Endodermal cell (in vitro differentiated cells): ENCODE measurements around the gene BEX5. TPM values are rescaled to one million over a fixed set of nuclear protein-coding genes. Genes with fewer than 3 reads are reported as not detected.

ENCODE experiments used
- DNase-seq: peaks from one replicate; pipeline ENCODE4 v3.0.0-alpha.2; 2017
- H3K27ac ChIP-seq: 2 replicates; pipeline ENCODE4 v1.5.1; 2013; ENCODE audit warnings: mild to moderate bottlenecking, low read depth, low read length, moderate library complexity
- H3K27me3 ChIP-seq: 2 replicates; pipeline ENCODE4 v1.6.1; 2013; ENCODE audit warnings: mild to moderate bottlenecking, low read length, moderate library complexity; ENCODE audit not compliant: insufficient read depth, control insufficient read depth, poor library complexity, severe bottlenecking
- H3K36me3 ChIP-seq: 2 replicates; pipeline ENCODE4 v1.7.0; 2013; ENCODE audit warnings: mild to moderate bottlenecking, low read length, moderate library complexity; ENCODE audit not compliant: control insufficient read depth, insufficient read depth
- H3K4me1 ChIP-seq: one replicate; pipeline ENCODE4 v1.7.0; 2013; ENCODE audit warnings: low read length; ENCODE audit not compliant: control insufficient read depth, insufficient read depth
- H3K4me3 ChIP-seq: 2 replicates; pipeline ENCODE4 v1.5.1; 2013; ENCODE audit warnings: mild to moderate bottlenecking, low read length, moderate library complexity
- H3K9ac ChIP-seq: 2 replicates; pipeline ENCODE4 v1.6.1; 2013; ENCODE audit warnings: mild to moderate bottlenecking, low read length, moderate library complexity; ENCODE audit not compliant: poor library complexity, severe bottlenecking; ENCODE audit errors: extremely low read depth
- H3K9me3 ChIP-seq: 2 replicates; pipeline ENCODE4 v1.6.1; 2013; ENCODE audit warnings: mild to moderate bottlenecking, low read length, moderate library complexity; ENCODE audit not compliant: control insufficient read depth
- H3K27ac Mint-ChIP-seq: 2 replicates; pipeline ENCODE4 v1.8.0; 2020; ENCODE audit warnings: mixed read lengths
- H3K27me3 Mint-ChIP-seq: 2 replicates; pipeline ENCODE4 v1.8.0; 2021; ENCODE audit warnings: mild to moderate bottlenecking, mixed read lengths; ENCODE audit not compliant: insufficient read depth
- H3K36me3 Mint-ChIP-seq: 2 replicates; pipeline ENCODE4 v1.8.0; 2020; ENCODE audit warnings: low read depth, mixed read lengths
- H3K4me1 Mint-ChIP-seq: 2 replicates; pipeline ENCODE4 v1.8.0; 2020; ENCODE audit warnings: mixed read lengths
- H3K4me3 Mint-ChIP-seq: 2 replicates; pipeline ENCODE4 v1.8.0; 2020; ENCODE audit warnings: mild to moderate bottlenecking, moderate library complexity, mixed read lengths
- H3K9me3 Mint-ChIP-seq: 2 replicates; pipeline ENCODE4 v1.8.0; 2020; ENCODE audit warnings: mild to moderate bottlenecking, mixed read lengths
- CTCF ChIP-seq: fragments of 200-600 bp; sonication (generic); conservative IDR thresholded peaks from 2 replicates; pipeline ENCODE4 v1.5.0; 2021; ENCODE audit warnings: antibody characterized with exemption, mild to moderate bottlenecking
- WGBS, 2 experiments: methylation state at CpG; one replicate each; pipeline versions ENCODE4 v1.1.5 to v1.1.7; 2013; ENCODE audit warnings: missing lambda C conversion rate in 2 of 2, mixed read lengths in 1 of 2; ENCODE audit not compliant: insufficient coverage in 1 of 2, insufficient read length in 1 of 2; 5-methylcytosine and 5-hydroxymethylcytosine counted together
- long read RNA-seq, 4 experiments: library from polyadenylated mRNA in 2 of 4; library from RNA in 1 of 4; library from capped mRNA in 1 of 4; stranded (forward) in 3 of 4; unstranded in 1 of 4; transcript quantifications; one replicate each; pipeline ENCODE4 v2.0.0, GENCODE V29; 2020 to 2021; ENCODE audit warnings: inconsistent platforms in 1 of 4
- polyA plus RNA-seq, 2 experiments: library from polyadenylated mRNA; stranded (reverse); fragments of 50-300 nt; gene quantifications; one replicate each; pipeline ENCODE4 v1.2.3, GENCODE V29; 2013
- total RNA-seq, 2 donors: library from RNA; stranded (reverse); fragmentation: NEBNext Ultra II Directional in 1 of 2; extraction: Animal tissue kit (Norgen Biotek cat#: 25700) in 1 of 2; gene quantifications; 2 replicates in 1 of 2; 3 replicates in 1 of 2; pipeline ENCODE4 v1.2.1, GENCODE V29; 2021

The BEX5 gene
- 1 to 10 TPM; 5.6 to 8.4 TPM for total RNA-seq
- 3.0 TPM for polyA plus RNA-seq (2013, experiment 1 of 2)
- polyA plus RNA-seq (2013, experiment 2 of 2), result 3.9 TPM
- long read RNA-seq, experiment 1, partial matches to known transcripts, result 0 of 5 reads
- long read RNA-seq, experiment 1, other reads (novel, unspliced or antisense), result 1 of 5 reads
- long read RNA-seq, experiment 2, partial matches to known transcripts, result 1 of 4 reads
- long read RNA-seq, experiment 2, other reads (novel, unspliced or antisense), result 0 of 4 reads
- long read RNA-seq, experiment 3, partial matches to known transcripts, result 0 of 2 reads
- long read RNA-seq, experiment 3, other reads (novel, unspliced or antisense), result 0 of 2 reads
- long read RNA-seq, experiment 4, transcript BEX5-201 (3 exons, 857 nt), result major isoform, 11 of 11 reads
- long read RNA-seq, experiment 4, partial matches to known transcripts, result 0 of 11 reads
- long read RNA-seq, experiment 4, other reads (novel, unspliced or antisense), result 0 of 11 reads

DNA sequence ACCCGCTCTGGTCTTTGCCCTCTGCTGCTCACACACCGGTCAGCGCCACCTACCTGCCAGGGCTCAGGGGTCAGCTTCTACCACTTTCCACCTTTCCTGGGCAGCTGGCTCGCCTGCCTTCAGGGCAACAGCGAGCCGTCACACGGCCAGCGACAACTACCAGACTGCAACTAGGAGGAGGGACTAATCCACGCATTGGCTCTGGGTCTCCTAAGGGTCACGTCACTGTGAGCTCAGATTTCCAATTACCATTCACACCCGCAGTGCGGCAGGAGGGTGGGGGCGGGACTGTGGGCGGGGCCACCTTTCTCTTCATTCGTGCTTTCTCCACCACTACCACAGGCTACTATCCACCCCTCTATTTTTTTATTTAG is at the start of gene BEX5:
Gene BEX5 (minus strand): TSS at position 172 of the 374 bp plus-strand sequence. CDS start 1,712 bp downstream, outside the sequence.
- H3K9ac ChIP-seq, result no peak within 1 kb of the TSS

DNA sequence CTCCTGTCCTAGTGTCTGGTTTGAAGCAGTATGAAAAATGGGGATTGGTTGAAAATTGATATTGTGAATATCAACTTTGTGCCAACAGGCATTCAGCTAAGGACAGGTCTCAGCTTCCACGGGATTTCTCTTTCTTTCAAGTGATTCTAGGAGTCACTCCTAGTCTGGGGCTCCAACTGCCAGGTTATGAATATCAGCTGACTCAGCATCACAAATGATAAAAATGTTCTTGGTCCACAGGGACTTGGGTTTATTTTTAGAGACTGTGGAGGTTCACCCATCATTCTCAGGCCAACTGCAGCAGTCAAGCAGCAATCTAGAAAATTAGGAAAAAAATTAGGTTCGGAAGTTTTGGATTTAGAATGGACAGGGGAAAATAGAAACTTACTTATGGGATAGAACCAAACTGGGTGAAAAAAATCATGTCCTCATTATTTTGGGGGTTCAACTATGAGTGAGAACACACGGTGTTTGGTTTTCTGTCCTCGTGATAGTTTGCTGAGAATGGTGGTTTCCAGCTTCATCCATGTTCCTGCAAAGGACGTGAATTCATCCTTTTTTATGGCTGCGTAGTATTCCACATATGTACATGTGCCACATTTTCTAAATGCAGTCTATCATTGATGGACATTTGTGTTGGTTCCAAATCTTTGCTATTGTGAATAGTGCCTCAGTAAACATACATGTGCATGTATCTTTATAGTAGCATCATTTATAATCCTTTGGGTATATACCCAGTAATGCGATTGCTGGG is 30.4 kb upstream of the BEX5 start:
- Mint-ChIP-seq H3K4me1 (no peaks in the 10 kb centered on the region), H3K36me3 (no peaks in the 10 kb centered on the region), H3K27me3 (peaks cover 14% of the 10 kb centered on the region), H3K9me3 (peaks cover 89% of the 10 kb centered on the region), H3K4me3 (no peak overlapping the region), H3K27ac (no peak overlapping the region)
- no peak for TF ChIP-seq CTCF
- Histone ChIP-seq H3K27me3 (no peaks in the 10 kb centered on the region), H3K36me3 (no peaks in the 10 kb centered on the region), H3K9me3 (no peaks in the 10 kb centered on the region), H3K9ac (no peak overlapping the region), H3K4me1 (no peaks in the 10 kb centered on the region), H3K27ac (no peak overlapping the region), H3K4me3 (no peak overlapping the region)
- 65 to 100% methylated on average over 2 to 6 of the region's 7 CpGs for WGBS, 2 experiments
- no peak for DNase-seq

More for the DNA sequence above, at the start of gene BEX5:
- Histone ChIP-seq H3K4me3 (peak within 1 kb of the TSS; percentile 40), H3K36me3 (no peaks in the 10 kb centered on the region), H3K9me3 (no peaks in the 10 kb centered on the region), H3K27ac (no peak within 1 kb of the TSS), H3K4me1 (no peaks in the 10 kb centered on the region), H3K27me3 (no peaks in the 10 kb centered on the region)
- H3K4me3 Mint-ChIP-seq, result peak within 1 kb of the TSS; percentile 73
- peaks cover 3% of the 10 kb centered on the region for H3K36me3 Mint-ChIP-seq
- peaks cover 10% of the 10 kb centered on the region for H3K4me1 Mint-ChIP-seq
- TF ChIP-seq CTCF, result no peak
- H3K27me3 Mint-ChIP-seq, result peaks cover 2% of the 10 kb centered on the region
- peak; percentile 88 for DNase-seq
- 20 to 58% methylated on average over 1 to 15 of the region's 15 CpGs for WGBS, 2 experiments
- peaks cover 50% of the 10 kb centered on the region for H3K9me3 Mint-ChIP-seq
- peak within 1 kb of the TSS; percentile 90 for H3K27ac Mint-ChIP-seq

- peaks cover 2% of the 10 kb centered on the region for H3K27me3 Mint-ChIP-seq
- WGBS, 2 experiments, result 70% methylated on average over 27 of the region's 32 CpGs; no CpG with 5 or more reads in 1 of the 2 experiments
- H3K9ac ChIP-seq, result no peak overlapping the region
- no peaks in the 10 kb centered on the region for H3K36me3 ChIP-seq
- peaks cover 10% of the 10 kb centered on the region for H3K4me1 Mint-ChIP-seq
- H3K9me3 ChIP-seq, result no peaks in the 10 kb centered on the region
- no peak for TF ChIP-seq CTCF
- no peaks in the 10 kb centered on the region for H3K4me1 ChIP-seq
- no peak for DNase-seq
- peaks cover 47% of the 10 kb centered on the region for H3K9me3 Mint-ChIP-seq
- H3K36me3 Mint-ChIP-seq, result peaks cover 3% of the 10 kb centered on the region
- H3K27ac ChIP-seq, result no peak overlapping the region
- peak overlapping the region; percentile 73 for H3K4me3 Mint-ChIP-seq
- H3K27me3 ChIP-seq, result no peaks in the 10 kb centered on the region
- H3K27ac Mint-ChIP-seq, result peak overlapping the region; percentile 90
- H3K4me3 ChIP-seq, result peak overlapping the region; percentile 40
These were observed 624 bp downstream of the BEX5 start for GRCh38 chrX:102154900-102155805.
